GM12865 (cell line): ENCODE data around the gene TTR.

Experiments used
- DNase-seq: peaks from one replicate; pipeline ENCODE4 v3.0.0; 2010; ENCODE audit warnings: low read depth
- H3K4me3 ChIP-seq: 2 replicates; pipeline ENCODE4 v1.5.1; 2011; ENCODE audit warnings: mild to moderate bottlenecking, low read depth, low read length, control low read depth
- CTCF ChIP-seq: IDR thresholded peaks from 2 replicates; pipeline ENCODE4 v1.5.1; 2011; ENCODE audit warnings: low read length, control low read depth, low read depth, inconsistent platforms; ENCODE audit not compliant: insufficient read depth; ENCODE audit errors: missing control alignments

Gene TTR

GRCh38 chr18:31610286-31611205, 18.9 kb downstream of the TTR start:
- no peak overlapping the region for H3K4me3 ChIP-seq
- peak; percentile 4 for TF ChIP-seq CTCF
- DNase-seq: peak; percentile 30

- no peak for TF ChIP-seq CTCF
- H3K4me3 ChIP-seq: no peak overlapping the region
- DNase-seq: no peak
Observed at GRCh38 chr18:31611511-31611910, 19.8 kb downstream of the TTR start.

- TF ChIP-seq CTCF: no peak
- H3K4me3 ChIP-seq: no peak overlapping the region
- DNase-seq: no peak
Observed at GRCh38 chr18:31612124-31612523, 20.4 kb downstream of the TTR start.

- no peak overlapping the region for H3K4me3 ChIP-seq
- DNase-seq: no peak
- no peak for TF ChIP-seq CTCF
Observed at GRCh38 chr18:31614044-31614443, 22.4 kb downstream of the TTR start.

DNA sequence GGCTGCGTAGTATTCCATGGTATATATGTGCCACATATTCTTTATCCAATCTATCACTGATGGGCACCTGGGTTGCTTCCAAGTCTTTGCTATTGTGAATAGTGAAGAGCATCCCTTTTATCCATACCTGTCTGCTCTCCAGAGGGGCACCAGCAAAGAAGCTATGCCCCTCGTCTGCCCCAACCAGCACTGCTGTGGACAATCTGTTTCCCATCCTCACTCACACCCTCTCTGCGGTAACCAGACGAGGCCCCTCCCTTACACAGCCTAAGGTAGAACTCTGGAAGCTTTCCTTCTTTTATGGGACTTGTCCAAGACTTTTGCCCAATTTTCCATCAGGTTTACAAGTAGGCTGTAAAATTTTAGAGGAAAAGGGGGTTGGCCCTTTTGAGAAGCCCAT, 24.9 kb downstream of the TTR start:
- no peak for TF ChIP-seq CTCF
- DNase-seq: no peak
- no peak overlapping the region for H3K4me3 ChIP-seq

GRCh38 chr18:31617031-31617717, 25.5 kb downstream of the TTR start:
- no peak for TF ChIP-seq CTCF
- H3K4me3 ChIP-seq: no peak overlapping the region
- no peak for DNase-seq
